Measurements from ENCODE around the gene TIMM17A. TPM values are rescaled to one million over a fixed set of nuclear protein-coding genes. Genes with fewer than 3 reads are reported as not detected.

Gene TIMM17A
- total RNA-seq, 1 donor from 2014 or later, result 50.5 TPM

GRCh38 chr1:202002507-202002906 is 47.2 kb downstream of the TIMM17A start:
- H3K9ac ChIP-seq, result no peak overlapping the region
- peaks cover 7% of the 10 kb centered on the region for H4K20me1 ChIP-seq (ENCODE audit: low read depth)
- Mint-ChIP-seq H3K4me3 (no peak overlapping the region), H3K9me3 (no peaks in the 10 kb centered on the region), H3K27ac (no peak overlapping the region), H3K36me3 (peaks cover 24% of the 10 kb centered on the region), H3K4me1 (no peaks in the 10 kb centered on the region), H3K27me3 (ENCODE audit: insufficient read depth, low read depth) (peaks cover 3% of the 10 kb centered on the region)
- H3K79me2 ChIP-seq (ENCODE audit: low read depth), result no peaks in the 10 kb centered on the region
- H2AFZ ChIP-seq (replicated peaks), result no peak overlapping the region
- H3K4me1 ChIP-seq, result no peaks in the 10 kb centered on the region
- peaks cover 7% of the 10 kb centered on the region for H3F3A ChIP-seq (ENCODE audit: low read depth)
- no peak overlapping the region for H3K4me2 ChIP-seq
- no peak for DNase-seq (ENCODE audit: low spot score)
- no peaks in the 10 kb centered on the region for H3K27me3 ChIP-seq
- TF ChIP-seq CTCF (IDR thresholded peaks at IDR 0.05) (no peak), EZH2 (IDR thresholded peaks at IDR 0.05) (no peak), EZH2phosphoT487 (IDR thresholded peaks at IDR 0.05) (no peak)
- no peak overlapping the region for H3K4me3 ChIP-seq
- no peak overlapping the region for H3K27ac ChIP-seq
- no peaks in the 10 kb centered on the region for H3K9me3 ChIP-seq (ENCODE audit: low read depth)
- H3K36me3 ChIP-seq, result peaks cover 5% of the 10 kb centered on the region

- H3K27ac ChIP-seq, result no peak overlapping the region
Observed at GRCh38 chr1:202004711-202005110, 49.4 kb downstream of the TIMM17A start.

GRCh38 chr1:202005958-202006357 is 50.7 kb downstream of the TIMM17A start:
- H3K27me3 ChIP-seq, result no peaks in the 10 kb centered on the region
- no peak overlapping the region for H3K4me3 ChIP-seq
- peaks cover 15% of the 10 kb centered on the region for H3K4me1 Mint-ChIP-seq
- no peak overlapping the region for H3K4me2 ChIP-seq
- no peak overlapping the region for H3K27ac Mint-ChIP-seq
- H3K4me3 Mint-ChIP-seq, result no peak overlapping the region
- TF ChIP-seq EZH2 (IDR thresholded peaks at IDR 0.05), result no peak
- no peak for TF ChIP-seq EZH2phosphoT487 (IDR thresholded peaks at IDR 0.05)
- peak; percentile 57 for TF ChIP-seq CTCF (IDR thresholded peaks at IDR 0.05)
- peaks cover 6% of the 10 kb centered on the region for H3K4me1 ChIP-seq
- no peaks in the 10 kb centered on the region for H3K36me3 ChIP-seq
- no peaks in the 10 kb centered on the region for H3K9me3 Mint-ChIP-seq
- H3K27ac ChIP-seq, result peak overlapping the region; percentile 56
- no peaks in the 10 kb centered on the region for H3K9me3 ChIP-seq (ENCODE audit: low read depth)
- peaks cover 22% of the 10 kb centered on the region for H3F3A ChIP-seq (ENCODE audit: low read depth)
- H3K27me3 Mint-ChIP-seq (ENCODE audit: insufficient read depth, low read depth), result peaks cover 3% of the 10 kb centered on the region
- H2AFZ ChIP-seq (replicated peaks), result no peak overlapping the region
- no peak overlapping the region for H3K9ac ChIP-seq
- no peaks in the 10 kb centered on the region for H4K20me1 ChIP-seq (ENCODE audit: low read depth)
- H3K79me2 ChIP-seq (ENCODE audit: low read depth), result no peaks in the 10 kb centered on the region
- DNase-seq (ENCODE audit: low spot score), result no peak
- H3K36me3 Mint-ChIP-seq, result peaks cover 18% of the 10 kb centered on the region

More at GRCh38 chr1:202004711-202005110, 49.4 kb downstream of the TIMM17A start:
- Mint-ChIP-seq H3K9me3 (no peaks in the 10 kb centered on the region), H3K4me3 (no peak overlapping the region), H3K4me1 (peaks cover 4% of the 10 kb centered on the region), H3K27ac (no peak overlapping the region), H3K27me3 (ENCODE audit: insufficient read depth, low read depth) (peaks cover 3% of the 10 kb centered on the region), H3K36me3 (peaks cover 24% of the 10 kb centered on the region)
- Histone ChIP-seq H3K4me1 (peaks cover 1% of the 10 kb centered on the region), H3K27me3 (no peaks in the 10 kb centered on the region), H3K4me3 (no peak overlapping the region), H3K36me3 (peaks cover 5% of the 10 kb centered on the region), H4K20me1 (ENCODE audit: low read depth) (peaks cover 6% of the 10 kb centered on the region), H3K4me2 (no peak overlapping the region), H3K9ac (no peak overlapping the region), H3K79me2 (ENCODE audit: low read depth) (no peaks in the 10 kb centered on the region), H3F3A (ENCODE audit: low read depth) (peaks cover 9% of the 10 kb centered on the region), H2AFZ (replicated peaks) (no peak overlapping the region), H3K9me3 (ENCODE audit: low read depth) (no peaks in the 10 kb centered on the region)
- TF ChIP-seq EZH2 (IDR thresholded peaks at IDR 0.05) (no peak), CTCF (IDR thresholded peaks at IDR 0.05) (no peak), EZH2phosphoT487 (IDR thresholded peaks at IDR 0.05) (no peak)
- no peak for DNase-seq (ENCODE audit: low spot score)

Measured in neural progenitor cell (in vitro differentiated cells).